WERI-Rb-1 (cell line): Measurements from ENCODE around the gene SULT1E1.
"Not testable (repeated sequence)": the region's sequence is repeated elsewhere in the genome, so short reads cannot be mapped to it uniquely, and the experiment has no call there.

Experiments
- DNase-seq: peaks from one replicate; pipeline ENCODE4 v3.0.0-alpha.2; 2020
- H3K27ac ChIP-seq: fragments of 250-450 bp; sonication (Bioruptor Pico); 2 replicates; pipeline ENCODE4 v1.5.1; 2020; ENCODE audit warnings: mild to moderate bottlenecking, moderate library complexity
- H3K27me3 ChIP-seq: fragments of 250-450 bp; sonication (Bioruptor Pico); 2 replicates; pipeline ENCODE4 v1.5.1; 2021; ENCODE audit warnings: mild to moderate bottlenecking, low read depth, moderate library complexity; ENCODE audit not compliant: insufficient read depth, severe bottlenecking
- H3K36me3 ChIP-seq: fragments of 250-450 bp; sonication (Bioruptor Pico); 2 replicates; pipeline ENCODE4 v1.5.1; 2020; ENCODE audit warnings: mild to moderate bottlenecking, moderate library complexity
- H3K4me3 ChIP-seq: 2 replicates; pipeline ENCODE4 v1.5.1; 2011; ENCODE audit warnings: low read depth, mild to moderate bottlenecking, control low read depth, low read length
- H3K9me3 ChIP-seq: fragments of 250-450 bp; sonication (Bioruptor Pico); 2 replicates; pipeline ENCODE4 v1.5.1; 2021; ENCODE audit warnings: mild to moderate bottlenecking, moderate library complexity; ENCODE audit not compliant: severe bottlenecking
- CTCF ChIP-seq: IDR thresholded peaks from 2 replicates; pipeline ENCODE4 v1.5.1; 2011; ENCODE audit warnings: low read depth, mild to moderate bottlenecking, control low read depth, inconsistent platforms, low read length

Gene SULT1E1

GRCh38 chr4:69828828-69829227 is 31.1 kb downstream of the SULT1E1 start:
- Histone ChIP-seq H3K4me3 (no peak overlapping the region), H3K27me3 (no peaks in the 10 kb centered on the region), H3K36me3 (no peaks in the 10 kb centered on the region), H3K9me3 (peaks cover 2% of the 10 kb centered on the region), H3K27ac (no peak overlapping the region)
- no peak for DNase-seq
- no peak for TF ChIP-seq CTCF

- not testable (repeated sequence) for H3K27me3 ChIP-seq, H3K9me3 ChIP-seq, H3K36me3 ChIP-seq, H3K4me3 ChIP-seq, H3K27ac ChIP-seq, DNase-seq
Measured at GRCh38 chr4:69825056-69825455, 34.9 kb downstream of the SULT1E1 start.

- H3K27ac ChIP-seq = no peak overlapping the region
- DNase-seq = peak; percentile 42
- no peaks in the 10 kb centered on the region for H3K9me3 ChIP-seq
- TF ChIP-seq CTCF = peak; percentile 56
- H3K4me3 ChIP-seq = no peak overlapping the region
- H3K36me3 ChIP-seq = no peaks in the 10 kb centered on the region
- H3K27me3 ChIP-seq = no peaks in the 10 kb centered on the region
Measured at GRCh38 chr4:69823481-69824186, 36.3 kb downstream of the SULT1E1 start.

GRCh38 chr4:69823048-69823447 is 36.9 kb downstream of the SULT1E1 start:
- TF ChIP-seq CTCF = no peak
- Histone ChIP-seq H3K27ac (no peak overlapping the region), H3K4me3 (no peak overlapping the region), H3K9me3 (no peaks in the 10 kb centered on the region), H3K36me3 (no peaks in the 10 kb centered on the region), H3K27me3 (no peaks in the 10 kb centered on the region)
- no peak for DNase-seq

GRCh38 chr4:69822198-69822597 is 37.7 kb downstream of the SULT1E1 start:
- H3K36me3 ChIP-seq = no peaks in the 10 kb centered on the region
- no peak overlapping the region for H3K27ac ChIP-seq
- H3K27me3 ChIP-seq = no peaks in the 10 kb centered on the region
- H3K9me3 ChIP-seq = no peaks in the 10 kb centered on the region
- no peak for DNase-seq
- no peak overlapping the region for H3K4me3 ChIP-seq
- no peak for TF ChIP-seq CTCF

GRCh38 chr4:69818060-69818639 is 41.8 kb downstream of the SULT1E1 start:
- no peaks in the 10 kb centered on the region for H3K9me3 ChIP-seq
- no peak for DNase-seq
- no peak for TF ChIP-seq CTCF
- H3K4me3 ChIP-seq = no peak overlapping the region
- no peaks in the 10 kb centered on the region for H3K27me3 ChIP-seq
- H3K36me3 ChIP-seq = no peaks in the 10 kb centered on the region
- H3K27ac ChIP-seq = no peak overlapping the region
